Right atrium auricular region (tissue), 2 donors: Measurements from ENCODE around the gene CBX8. TPM values are rescaled to one million over a fixed set of nuclear protein-coding genes. Genes with fewer than 3 reads are reported as not detected.

Source experiments
- DNase-seq: peaks from one replicate; pipeline ENCODE4 v3.0.0-alpha.2; 2019; ENCODE audit warnings: low spot score
- H3K27ac ChIP-seq, 2 donors: fragments of 200-600 bp; sonication (generic); 1 replicate in 1 of 2; 2 replicates in 1 of 2; pipeline ENCODE4 v1.5.1; 2016 to 2019
- H3K27me3 ChIP-seq, 2 donors: fragments of 200-600 bp; sonication (generic); one replicate each; pipeline versions ENCODE4 v1.5.1 to v1.6.0; 2017 to 2019
- H3K36me3 ChIP-seq: fragments of 200-600 bp; sonication (generic); one replicate; pipeline ENCODE4 v1.5.1; 2016
- H3K4me1 ChIP-seq, 2 donors: fragments of 200-600 bp; sonication (generic); one replicate each; pipeline versions ENCODE4 v1.5.1 to v1.6.0; 2017 to 2019
- H3K4me3 ChIP-seq, 2 donors: fragments of 200-600 bp; sonication (generic); 1 replicate in 1 of 2; 2 replicates in 1 of 2; pipeline ENCODE4 v1.5.1; 2017 to 2019; ENCODE audit warnings: mild to moderate bottlenecking in 1 of 2, moderate library complexity in 1 of 2
- H3K9me3 ChIP-seq, 2 donors: fragments of 200-600 bp; sonication (generic); one replicate each; pipeline ENCODE4 v1.5.1; 2019
- total RNA-seq, 2 donors: library from RNA; depleted of rRNA; stranded (reverse); fragments of >200 nt; gene quantifications; one replicate each; pipeline ENCODE4 v1.1.0, GENCODE V29; 2016
- TF ChIP-seq, protein P1 (sequence below), 2 donors: fragments of 200-600 bp; sonication (generic); IDR thresholded peaks; one replicate each; pipeline ENCODE4 v1.5.1; 2019; ENCODE audit warnings: antibody characterized with exemption in 2 of 2

The CBX8 gene
- total RNA-seq, 2 donors from 2014 or later = 2.7 to 3.0 TPM

DNA sequence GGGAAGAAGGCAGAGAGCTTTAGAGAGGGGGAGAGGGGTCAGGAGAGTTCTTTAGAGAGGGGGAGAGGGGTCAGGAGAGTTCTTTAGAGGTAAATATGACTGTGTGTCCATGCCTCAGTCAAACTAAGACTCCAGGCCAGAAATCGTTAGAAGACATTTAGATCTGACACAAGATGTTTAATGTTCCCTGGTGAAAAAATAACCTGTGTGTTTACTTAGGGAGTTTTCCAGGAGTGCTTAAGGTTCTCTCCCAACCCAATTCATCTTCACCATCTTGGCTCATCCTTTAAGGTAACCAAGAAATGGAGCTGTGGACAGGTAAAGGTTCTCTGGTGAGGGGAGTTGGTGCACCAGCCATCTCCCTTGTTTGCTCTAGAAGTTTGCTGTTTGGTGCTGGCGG, 32.6 kb upstream of the CBX8 start:
- H3K4me3 ChIP-seq = no peak overlapping the region
- TF ChIP-seq, protein P1, sequence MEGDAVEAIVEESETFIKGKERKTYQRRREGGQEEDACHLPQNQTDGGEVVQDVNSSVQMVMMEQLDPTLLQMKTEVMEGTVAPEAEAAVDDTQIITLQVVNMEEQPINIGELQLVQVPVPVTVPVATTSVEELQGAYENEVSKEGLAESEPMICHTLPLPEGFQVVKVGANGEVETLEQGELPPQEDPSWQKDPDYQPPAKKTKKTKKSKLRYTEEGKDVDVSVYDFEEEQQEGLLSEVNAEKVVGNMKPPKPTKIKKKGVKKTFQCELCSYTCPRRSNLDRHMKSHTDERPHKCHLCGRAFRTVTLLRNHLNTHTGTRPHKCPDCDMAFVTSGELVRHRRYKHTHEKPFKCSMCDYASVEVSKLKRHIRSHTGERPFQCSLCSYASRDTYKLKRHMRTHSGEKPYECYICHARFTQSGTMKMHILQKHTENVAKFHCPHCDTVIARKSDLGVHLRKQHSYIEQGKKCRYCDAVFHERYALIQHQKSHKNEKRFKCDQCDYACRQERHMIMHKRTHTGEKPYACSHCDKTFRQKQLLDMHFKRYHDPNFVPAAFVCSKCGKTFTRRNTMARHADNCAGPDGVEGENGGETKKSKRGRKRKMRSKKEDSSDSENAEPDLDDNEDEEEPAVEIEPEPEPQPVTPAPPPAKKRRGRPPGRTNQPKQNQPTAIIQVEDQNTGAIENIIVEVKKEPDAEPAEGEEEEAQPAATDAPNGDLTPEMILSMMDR (IDR thresholded peaks at IDR 0.05) = no peak
- peaks cover 11% of the 10 kb centered on the region for H3K36me3 ChIP-seq
- H3K27ac ChIP-seq = peak overlapping the region; percentile 60 to 90
- DNase-seq = no peak
- no peaks in the 10 kb centered on the region for H3K27me3 ChIP-seq
- H3K9me3 ChIP-seq = no peaks in the 10 kb centered on the region
- H3K4me1 ChIP-seq = peaks cover 0 to 45% of the 10 kb centered on the region in 2 donors

- Histone ChIP-seq H3K9me3 (no peaks in the 10 kb centered on the region), H3K4me3 (no peak overlapping the region), H3K27ac (peak overlapping the region; percentile 60 to 90), H3K4me1 (peaks cover 0 to 45% of the 10 kb centered on the region in 2 donors), H3K27me3 (no peaks in the 10 kb centered on the region), H3K36me3 (peaks cover 7% of the 10 kb centered on the region)
- TF ChIP-seq, protein P1 (IDR thresholded peaks at IDR 0.05) = no peak
- DNase-seq = no peak
These were observed 32.1 kb upstream of the CBX8 start for GRCh38 chr17:79829004-79829403.

- Histone ChIP-seq H3K9me3 (no peaks in the 10 kb centered on the region), H3K36me3 (no peaks in the 10 kb centered on the region), H3K27ac (no peak overlapping the region), H3K4me1 (peaks cover 0 to 28% of the 10 kb centered on the region in 2 donors), H3K27me3 (no peaks in the 10 kb centered on the region), H3K4me3 (no peak overlapping the region)
- no peak for DNase-seq
- TF ChIP-seq, protein P1 (IDR thresholded peaks at IDR 0.05) = no peak
These were observed 30.1 kb upstream of the CBX8 start for GRCh38 chr17:79826841-79827578.

GRCh38 chr17:79826204-79826680, 29.4 kb upstream of the CBX8 start:
- H3K27me3 ChIP-seq = no peaks in the 10 kb centered on the region
- DNase-seq = no peak
- H3K4me1 ChIP-seq = peaks cover 0 to 27% of the 10 kb centered on the region in 2 donors
- no peak overlapping the region for H3K4me3 ChIP-seq
- TF ChIP-seq, protein P1 (IDR thresholded peaks at IDR 0.05) = no peak
- H3K9me3 ChIP-seq = no peaks in the 10 kb centered on the region
- no peak overlapping the region for H3K27ac ChIP-seq
- no peaks in the 10 kb centered on the region for H3K36me3 ChIP-seq

- H3K27ac ChIP-seq = no peak overlapping the region
- no peak overlapping the region for H3K4me3 ChIP-seq
- no peaks in the 10 kb centered on the region for H3K9me3 ChIP-seq
- H3K27me3 ChIP-seq = no peaks in the 10 kb centered on the region
- DNase-seq = no peak
- peaks cover 0 to 24% of the 10 kb centered on the region in 2 donors for H3K4me1 ChIP-seq
- TF ChIP-seq, protein P1 (IDR thresholded peaks at IDR 0.05) = no peak
- no peaks in the 10 kb centered on the region for H3K36me3 ChIP-seq
These were observed 28.7 kb upstream of the CBX8 start for GRCh38 chr17:79825580-79825921.
